ENCODE data around the gene FKBP3.

- no peak for TF ChIP-seq EZH2phosphoT487 (IDR thresholded peaks at IDR 0.05; ENCODE audit: low read depth, severe bottlenecking, unreplicated experiment)
- TF ChIP-seq, protein P1, sequence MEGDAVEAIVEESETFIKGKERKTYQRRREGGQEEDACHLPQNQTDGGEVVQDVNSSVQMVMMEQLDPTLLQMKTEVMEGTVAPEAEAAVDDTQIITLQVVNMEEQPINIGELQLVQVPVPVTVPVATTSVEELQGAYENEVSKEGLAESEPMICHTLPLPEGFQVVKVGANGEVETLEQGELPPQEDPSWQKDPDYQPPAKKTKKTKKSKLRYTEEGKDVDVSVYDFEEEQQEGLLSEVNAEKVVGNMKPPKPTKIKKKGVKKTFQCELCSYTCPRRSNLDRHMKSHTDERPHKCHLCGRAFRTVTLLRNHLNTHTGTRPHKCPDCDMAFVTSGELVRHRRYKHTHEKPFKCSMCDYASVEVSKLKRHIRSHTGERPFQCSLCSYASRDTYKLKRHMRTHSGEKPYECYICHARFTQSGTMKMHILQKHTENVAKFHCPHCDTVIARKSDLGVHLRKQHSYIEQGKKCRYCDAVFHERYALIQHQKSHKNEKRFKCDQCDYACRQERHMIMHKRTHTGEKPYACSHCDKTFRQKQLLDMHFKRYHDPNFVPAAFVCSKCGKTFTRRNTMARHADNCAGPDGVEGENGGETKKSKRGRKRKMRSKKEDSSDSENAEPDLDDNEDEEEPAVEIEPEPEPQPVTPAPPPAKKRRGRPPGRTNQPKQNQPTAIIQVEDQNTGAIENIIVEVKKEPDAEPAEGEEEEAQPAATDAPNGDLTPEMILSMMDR (IDR thresholded peaks at IDR 0.05; ENCODE audit: poor library complexity), result no peak
These were observed 49.3 kb downstream of the FKBP3 start for GRCh38 chr14:45084946-45085346.
